Epidermal melanocyte (primary cell): ENCODE data around the gene PHKA1.
"Not testable (repeated sequence)": the region's sequence is repeated elsewhere in the genome, so short reads cannot be mapped to it uniquely, and the experiment has no call there.

Experiments used
- DNase-seq: peaks from one replicate; pipeline ENCODE4 v3.0.0; 2011; ENCODE audit warnings: low spot score; ENCODE audit not compliant: insufficient read length

Gene PHKA1

DNA sequence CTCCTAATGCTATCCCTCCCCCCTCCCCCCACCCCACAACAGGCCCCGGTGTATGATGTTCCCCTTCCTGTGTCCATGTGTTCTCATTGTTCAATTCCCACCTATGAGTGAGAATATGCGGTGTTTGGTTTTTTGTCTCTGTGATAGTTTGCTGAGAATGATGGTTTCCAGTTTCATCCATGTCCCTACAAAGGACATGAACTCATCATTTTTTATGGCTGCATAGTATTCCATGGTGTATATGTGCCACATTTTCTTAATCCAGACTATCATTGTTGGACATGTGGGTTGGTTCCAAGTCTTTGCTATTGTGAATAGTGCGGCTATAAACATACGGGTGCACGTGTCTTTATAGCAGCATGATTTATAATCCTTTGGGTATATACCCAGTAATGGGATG, 44.6 kb downstream of the PHKA1 start:
- DNase-seq: not testable (repeated sequence)

DNA sequence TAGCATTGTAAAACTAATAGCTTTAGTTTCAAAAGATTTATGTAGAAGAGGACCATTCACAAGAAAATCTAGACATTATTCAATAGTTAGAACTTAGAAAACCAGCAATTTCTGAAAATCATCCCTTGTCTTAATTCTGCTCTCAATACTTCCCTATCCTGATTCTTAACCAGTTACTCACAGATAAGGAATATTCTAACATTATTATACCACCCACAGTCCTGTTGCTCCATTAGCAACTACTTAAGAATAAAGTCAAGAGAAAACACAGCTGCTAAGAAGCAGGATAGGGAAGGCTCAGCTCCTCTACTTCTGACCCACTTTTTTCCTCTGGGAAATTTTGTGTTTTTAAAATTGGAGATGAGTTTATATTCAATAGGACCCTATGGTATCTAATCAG, 47.7 kb downstream of the PHKA1 start:
- no peak for DNase-seq

DNA sequence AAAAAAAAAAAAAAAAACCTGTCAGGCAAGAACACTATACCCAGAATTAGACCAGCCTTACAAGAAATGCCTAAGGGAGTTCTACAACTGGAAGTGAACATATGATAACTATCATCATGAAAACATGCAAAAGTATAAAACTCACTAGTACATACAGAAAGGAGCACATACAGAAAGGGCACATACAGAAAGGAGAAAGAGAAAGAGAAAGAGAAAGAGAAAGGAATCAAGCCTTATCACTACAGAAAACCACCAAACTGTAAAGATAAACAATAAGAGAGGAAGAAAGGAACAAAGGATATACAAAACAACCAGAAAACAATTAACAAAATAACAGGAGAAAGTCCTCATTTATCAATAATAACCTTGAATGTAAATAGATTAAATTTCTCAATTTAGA, 50.4 kb downstream of the PHKA1 start:
- DNase-seq: no peak

DNA sequence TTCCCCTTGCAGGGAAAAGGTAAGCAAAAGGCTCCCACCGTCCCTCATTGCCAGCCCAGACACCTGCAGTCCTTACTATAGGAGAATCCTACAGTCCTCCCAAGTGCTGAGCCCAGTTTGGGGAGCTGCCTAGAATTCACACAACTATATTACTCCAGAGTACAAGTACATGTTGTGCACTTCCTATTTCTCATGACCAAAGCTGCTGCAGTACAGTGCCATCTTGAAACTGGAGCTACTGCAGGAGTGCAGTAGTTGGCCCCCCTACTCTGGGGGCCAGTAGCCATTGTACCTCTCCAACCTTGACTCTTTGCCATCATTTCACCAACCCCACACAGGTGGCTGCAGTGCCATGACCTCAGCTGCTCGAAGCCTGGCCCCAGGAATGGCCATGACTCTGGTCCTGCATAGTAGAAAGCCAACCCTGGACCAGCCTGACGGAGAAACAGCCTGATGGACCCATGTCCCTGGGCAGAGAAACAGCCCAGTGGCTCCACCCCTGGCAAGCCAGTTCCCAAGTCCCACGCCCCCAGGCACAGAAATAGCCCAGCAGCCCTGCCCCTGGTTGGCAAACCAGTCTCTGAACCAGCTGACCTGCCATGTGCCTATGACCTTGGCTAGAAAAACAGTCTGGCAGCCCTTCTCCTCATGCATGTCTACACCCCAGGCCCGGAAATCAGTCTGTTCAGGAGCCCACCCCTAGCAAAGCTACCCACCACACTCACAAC, 51.9 kb downstream of the PHKA1 start:
- DNase-seq: no peak

DNA sequence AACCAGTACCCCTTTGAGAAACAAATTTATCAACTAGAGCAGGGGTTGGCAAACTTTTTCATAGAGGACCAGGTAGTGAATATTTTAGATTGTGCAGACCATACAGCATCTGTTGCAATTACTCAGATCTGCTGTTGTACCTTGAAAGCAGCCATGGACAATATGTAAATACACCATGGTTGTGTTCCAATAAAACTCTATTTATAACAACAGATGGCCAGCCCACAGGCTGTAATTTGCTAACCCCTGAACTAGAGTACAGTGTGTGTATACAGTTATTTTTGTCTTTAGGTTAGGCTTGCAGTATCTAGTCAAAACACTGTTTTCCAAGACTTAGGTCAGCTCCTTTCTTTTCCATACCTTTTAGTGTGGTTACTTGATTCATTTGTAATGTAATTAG, 54.4 kb downstream of the PHKA1 start:
- no peak for DNase-seq

DNA sequence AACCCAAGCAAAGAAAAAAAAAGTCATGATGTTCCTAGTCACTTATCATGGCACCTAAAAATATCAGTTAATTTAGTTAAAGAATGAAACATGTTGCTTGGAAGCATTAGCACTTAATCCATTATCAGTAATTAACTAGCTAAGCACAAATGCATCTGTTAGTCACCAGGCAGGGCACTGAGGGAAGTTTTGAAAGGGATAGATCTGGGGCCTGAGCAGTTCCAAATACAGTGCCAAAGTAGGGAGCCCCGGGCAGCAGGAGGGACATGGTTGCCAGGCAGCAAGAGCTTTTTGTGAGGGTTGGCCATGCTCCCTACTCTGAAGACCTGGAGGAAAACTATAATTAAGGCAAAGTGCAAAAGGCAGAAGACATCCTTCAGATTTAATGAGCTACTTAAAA, 62.0 kb downstream of the PHKA1 start:
- no peak for DNase-seq

DNA sequence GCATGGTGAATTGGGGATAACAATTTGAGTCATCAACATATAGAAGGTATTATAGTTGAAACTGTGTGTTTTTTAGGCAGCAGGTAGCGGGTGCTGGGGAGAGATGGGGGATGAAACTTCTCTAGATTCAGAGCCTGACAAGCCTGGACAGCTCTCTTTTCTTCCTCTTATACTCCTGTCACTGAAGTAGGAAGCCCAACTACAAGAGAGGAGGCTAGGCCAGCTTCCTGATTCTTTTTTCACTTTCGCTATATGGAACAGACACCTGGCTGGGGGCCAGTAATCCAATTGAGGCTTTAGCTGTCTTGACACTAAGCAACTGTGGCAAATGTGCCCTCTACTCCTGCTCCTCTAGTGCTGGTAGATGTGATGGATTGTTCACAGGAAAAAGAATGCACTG, 69.2 kb downstream of the PHKA1 start:
- no peak for DNase-seq

DNA sequence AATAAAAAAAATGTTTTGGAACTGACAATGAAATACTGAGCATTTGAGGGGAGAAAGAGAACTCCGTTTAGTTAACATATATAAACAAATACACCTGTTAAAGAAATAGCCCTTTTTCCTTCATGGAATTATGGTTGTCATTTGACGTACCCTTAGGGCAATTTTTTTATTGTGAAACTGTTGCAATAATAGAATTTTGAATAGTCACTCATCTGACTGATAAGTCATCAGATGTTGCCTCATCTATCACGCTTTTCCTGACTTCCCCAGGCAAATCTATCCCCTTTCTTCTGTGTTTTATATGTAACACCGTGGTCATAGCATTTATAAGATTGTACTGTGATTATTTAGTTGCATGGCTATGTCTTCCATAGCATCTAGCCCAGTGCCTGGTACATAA, 72.5 kb downstream of the PHKA1 start:
- no peak for DNase-seq

DNA sequence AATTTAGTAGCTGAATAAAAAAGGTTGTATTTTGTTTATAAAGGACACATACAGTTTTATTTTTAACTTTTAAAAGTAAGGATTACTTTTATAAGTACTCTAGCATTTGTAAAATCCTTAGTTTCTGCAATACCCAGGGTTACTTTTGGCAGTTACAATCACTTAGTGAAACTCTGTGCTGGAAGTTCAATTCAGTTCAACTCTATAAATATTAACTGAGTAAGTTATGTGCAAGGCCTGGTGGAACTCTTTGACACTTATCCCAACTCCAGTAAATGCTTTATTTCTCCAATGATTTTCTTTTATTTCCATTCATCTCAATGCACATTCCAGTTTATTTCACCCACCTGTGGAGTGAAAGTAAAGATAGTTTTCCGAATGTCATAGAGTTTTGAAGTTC, 78.2 kb downstream of the PHKA1 start:
- no peak for DNase-seq

DNA sequence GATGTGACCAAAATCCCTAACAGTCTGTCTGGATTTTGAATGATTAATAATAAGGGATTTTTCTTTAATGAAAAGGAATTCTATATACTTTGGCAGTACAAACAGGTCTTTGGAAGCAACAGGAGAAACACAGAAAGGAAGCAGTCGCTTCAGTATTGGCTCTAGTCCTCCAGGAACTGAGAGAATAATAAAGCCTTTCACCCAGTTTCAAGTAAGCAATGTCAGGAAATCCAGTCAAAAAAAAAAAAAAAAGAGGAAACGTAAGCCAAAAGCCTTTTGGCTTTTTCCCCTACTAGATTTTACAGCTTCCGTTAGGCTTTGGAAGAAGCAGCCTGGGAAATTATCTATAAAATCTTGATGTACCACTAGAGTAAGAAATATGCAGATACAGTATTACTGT, 79.8 kb downstream of the PHKA1 start:
- DNase-seq: no peak

DNA sequence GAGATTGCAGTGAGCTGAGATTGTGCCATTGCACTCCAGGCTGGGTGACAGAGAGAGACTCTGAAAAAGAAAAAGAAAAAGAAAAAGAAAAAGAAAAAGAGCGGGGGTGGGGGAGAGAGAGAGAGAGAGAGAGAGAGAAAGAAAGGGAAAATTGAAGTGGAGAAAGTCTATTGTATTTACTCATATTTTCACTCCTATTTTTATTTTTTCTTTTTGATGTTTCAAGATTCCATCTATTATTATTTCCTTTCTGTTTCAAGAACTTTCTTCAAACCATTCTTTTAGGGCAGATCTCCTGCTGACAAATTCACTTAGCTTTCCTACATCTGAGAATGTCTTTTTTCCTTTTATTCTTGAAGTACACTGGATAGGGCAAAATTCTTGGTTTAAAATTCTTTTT, 83.9 kb downstream of the PHKA1 start:
- no peak for DNase-seq

DNA sequence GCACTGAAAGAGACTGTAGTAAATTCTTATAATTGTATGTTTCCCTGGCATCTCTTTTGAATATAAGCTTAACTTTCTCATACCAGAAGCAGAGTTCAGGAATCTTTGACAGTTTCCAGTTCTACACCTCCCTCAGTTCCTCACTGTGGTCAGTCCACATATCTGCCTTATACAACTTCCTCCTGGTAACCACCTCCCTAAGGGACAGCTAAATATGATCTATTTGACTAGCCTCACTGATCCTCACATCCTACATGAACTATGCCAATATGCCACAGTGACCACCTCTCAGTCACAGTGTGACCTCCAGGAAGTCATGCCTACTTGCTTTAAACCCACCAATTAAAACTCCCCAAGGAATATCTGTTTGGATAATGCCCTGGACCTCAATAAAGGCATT, 89.9 kb downstream of the PHKA1 start:
- DNase-seq: no peak

DNA sequence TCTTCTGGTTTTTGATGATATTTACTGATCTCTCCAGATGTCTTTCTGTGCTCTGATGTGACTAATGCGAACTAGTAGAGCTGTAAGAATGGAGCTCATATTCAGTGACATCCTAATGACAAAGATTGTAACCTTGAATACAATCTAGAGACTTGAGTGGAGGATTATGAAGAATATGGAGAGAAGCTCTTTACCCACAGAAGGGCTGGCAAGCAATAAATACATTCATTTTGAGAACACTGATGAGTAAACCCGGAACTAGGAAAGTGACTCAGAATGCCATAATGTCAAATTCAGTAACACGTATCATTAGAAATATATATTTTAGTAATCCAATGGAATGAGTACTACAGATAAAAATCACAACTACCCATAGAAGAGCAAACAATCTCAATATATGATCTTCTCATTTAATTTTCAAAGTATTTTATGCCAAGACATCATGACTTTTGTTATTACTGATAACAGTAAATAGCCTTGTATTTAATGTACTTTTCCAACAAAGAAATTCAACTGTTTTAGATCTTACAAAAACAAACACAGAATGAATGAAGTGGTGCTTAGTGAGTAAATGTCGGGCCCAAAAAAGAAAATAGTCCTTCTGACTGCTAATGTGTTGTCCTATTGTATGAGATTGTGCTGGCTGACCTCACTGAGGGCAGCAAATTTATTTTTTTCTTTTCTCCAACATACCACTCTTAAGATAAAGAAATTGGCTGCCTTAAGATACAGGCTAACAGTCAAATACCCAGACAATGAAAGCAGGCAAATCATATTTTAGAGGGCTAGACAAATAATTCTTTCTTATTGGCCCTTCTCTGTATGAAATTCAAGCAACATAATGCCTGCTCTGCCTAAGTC, 92.3 kb downstream of the PHKA1 start:
- DNase-seq: no peak

DNA sequence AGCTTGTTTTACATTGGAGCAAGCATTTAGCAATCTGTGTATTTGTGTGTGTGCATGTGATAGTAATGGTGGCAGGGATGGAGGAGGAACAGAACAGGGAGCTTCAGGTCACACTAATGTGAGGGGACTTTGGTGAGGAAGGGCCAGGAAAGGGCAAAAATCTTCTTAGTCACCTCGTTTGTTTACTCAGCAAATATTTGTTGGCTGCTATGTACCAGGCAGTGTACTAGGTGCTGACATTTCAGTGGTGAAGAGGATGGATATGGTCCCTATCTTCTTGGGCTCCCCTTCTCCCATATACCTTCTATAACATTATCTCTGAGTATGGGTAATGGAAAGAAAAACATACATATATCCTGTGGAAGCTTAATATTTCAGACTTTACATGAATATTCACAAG, 92.9 kb downstream of the PHKA1 start:
- no peak for DNase-seq

DNA sequence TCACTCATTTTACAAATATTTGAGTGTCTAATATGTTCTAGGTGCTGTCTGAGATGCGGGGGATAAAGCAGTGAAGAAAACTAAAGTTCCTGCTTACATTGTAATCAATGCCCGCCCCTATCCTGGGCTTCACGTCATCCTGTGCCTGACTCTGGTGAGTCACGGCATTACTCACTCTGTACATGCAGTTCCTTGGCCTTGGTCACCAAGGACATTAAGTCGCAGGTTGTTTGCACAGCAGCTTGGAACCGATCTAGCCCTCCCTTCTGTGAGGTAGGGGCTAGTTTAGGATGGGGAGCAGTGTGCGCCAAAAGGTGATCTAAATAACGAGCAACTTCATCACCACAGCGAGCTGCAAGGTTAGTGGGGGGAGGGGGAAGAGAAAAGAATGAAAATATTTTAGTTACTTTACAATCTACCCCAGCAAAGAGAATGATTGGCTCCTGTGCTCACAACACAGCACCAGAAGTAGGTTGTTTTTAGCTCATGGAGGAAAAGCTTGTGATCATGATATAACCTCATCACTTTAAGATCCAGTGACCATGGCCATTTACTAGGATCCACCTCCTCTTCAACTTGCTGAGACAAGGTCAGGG, 93.5 kb downstream of the PHKA1 start:
- DNase-seq: no peak

DNA sequence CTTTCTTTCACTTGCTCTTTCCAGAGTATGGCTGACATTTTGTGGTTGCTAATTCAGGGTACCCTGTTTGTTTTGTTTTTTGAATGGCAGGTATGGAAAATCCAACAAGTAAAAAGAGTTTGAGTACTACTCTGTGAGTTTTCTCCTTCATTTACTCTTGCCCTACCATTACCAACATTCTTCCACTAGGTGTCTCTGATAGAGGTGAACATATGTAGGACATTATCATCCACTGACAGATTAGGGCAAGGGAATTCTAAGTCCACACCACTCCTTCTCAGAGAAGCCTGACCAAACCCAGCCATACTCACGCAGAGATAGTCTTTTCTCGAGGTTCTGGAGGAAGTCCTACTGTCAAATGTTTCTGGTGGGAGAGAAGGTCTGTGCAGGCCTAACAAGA, 104.8 kb downstream of the PHKA1 start:
- DNase-seq: no peak

DNA sequence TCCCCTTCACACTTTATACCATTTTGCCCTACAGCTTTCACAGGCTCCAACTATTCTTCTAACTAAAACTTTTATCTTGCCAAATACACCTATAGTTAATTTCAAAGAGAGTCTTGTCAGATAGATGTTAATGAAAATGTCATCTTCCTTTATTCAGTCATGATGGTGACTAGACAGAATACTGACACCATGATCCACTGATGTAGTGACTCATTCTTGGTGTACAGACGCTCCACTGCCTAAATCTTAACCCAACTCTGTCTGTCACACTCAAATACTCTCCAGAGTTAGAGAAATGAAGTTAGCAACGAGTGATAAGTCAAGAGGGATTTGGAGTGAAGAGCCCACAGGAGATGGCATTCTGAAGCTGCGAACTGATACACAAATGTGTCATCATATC, 109.4 kb downstream of the PHKA1 start:
- no peak for DNase-seq

DNA sequence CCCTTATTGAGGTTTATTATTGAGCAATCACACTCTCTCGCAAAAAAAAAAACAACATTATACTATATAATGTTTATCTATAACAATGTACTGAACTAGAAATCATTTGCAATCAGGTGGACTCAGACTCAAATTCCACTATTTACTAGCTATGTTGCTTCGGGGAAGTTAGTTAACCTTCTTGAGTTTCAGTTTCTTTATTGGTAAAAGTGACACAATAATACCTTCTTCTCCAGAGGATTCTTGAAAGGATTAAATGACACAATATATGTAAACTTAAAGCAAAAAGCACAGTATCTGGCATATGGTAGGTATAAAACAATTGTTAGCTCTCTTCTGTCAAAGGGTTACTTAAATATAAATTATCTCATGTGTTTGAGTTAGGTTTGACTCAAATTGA, 110.0 kb downstream of the PHKA1 start:
- no peak for DNase-seq

DNA sequence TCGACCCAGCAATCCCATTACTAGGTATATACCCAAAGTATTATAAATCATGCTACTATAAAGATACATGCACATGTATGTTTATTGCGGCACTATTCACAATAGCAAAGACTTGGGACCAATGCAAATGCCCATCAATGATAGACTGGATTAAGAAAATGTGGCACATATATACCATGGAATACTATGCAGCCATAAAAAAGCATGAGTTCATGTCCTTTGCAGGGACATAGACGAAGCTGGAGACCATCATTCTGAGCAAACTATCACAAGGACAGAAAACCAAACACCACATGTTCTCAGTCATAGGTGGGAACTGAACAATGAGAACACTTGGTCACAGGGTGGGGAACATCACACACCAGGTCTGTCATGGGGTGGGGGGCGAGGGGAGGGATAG, 123.1 kb downstream of the PHKA1 start:
- not testable (repeated sequence) for DNase-seq

DNA sequence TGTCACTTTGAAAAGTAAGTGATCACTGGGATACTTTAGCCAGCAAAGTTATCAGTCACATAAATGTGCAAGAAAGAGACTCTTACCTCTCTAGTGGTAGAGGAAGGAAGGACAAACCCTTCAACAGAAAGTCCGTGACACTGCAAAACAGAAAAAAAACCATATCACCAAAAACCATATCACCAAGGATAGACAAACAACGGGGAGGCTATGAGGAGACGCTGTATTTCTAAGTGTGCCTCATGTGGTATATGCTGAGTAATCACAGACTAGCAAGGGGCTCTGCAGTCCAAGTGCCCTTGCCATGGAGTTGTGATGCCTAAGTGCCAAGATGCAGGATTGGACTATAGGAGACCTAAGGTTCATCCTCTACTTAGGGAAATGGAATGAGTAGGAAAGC, 129.9 kb downstream of the PHKA1 start:
- DNase-seq: no peak

DNA sequence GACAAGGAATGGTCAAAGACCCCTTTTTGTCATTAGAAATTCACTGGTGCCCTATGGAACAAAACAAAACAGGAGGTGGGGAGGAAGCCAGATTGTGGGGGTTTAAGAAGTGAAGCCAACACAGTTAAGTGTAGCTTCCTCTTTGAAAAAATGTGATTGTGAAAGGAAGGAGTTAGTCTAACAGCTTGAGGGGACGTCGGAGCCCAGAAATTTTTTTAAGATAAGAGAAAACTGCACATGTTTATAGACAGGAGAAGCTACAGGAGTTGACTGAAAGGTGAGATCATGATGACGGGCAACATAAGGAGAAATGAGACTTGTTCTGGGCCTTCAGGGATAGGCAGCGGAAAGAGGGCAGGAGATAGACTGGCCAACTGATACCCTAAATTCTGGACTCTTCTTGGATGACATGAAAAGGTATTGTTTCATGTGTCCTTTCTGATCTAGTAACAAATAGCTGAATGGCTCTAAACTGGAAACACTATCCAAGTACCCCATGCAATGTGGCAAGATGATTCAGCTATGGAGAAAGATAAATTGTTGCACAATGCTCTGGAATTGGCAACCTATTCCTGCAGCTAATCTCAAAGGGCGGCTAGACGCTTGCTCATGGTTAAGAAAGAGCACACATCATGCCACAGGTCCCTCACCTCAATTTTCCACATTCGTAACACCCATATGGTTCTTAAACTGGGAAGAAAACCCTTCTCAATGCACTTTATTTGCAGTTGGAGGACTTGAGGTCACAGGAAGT, 137.8 kb downstream of the PHKA1 start:
- DNase-seq: no peak

DNA sequence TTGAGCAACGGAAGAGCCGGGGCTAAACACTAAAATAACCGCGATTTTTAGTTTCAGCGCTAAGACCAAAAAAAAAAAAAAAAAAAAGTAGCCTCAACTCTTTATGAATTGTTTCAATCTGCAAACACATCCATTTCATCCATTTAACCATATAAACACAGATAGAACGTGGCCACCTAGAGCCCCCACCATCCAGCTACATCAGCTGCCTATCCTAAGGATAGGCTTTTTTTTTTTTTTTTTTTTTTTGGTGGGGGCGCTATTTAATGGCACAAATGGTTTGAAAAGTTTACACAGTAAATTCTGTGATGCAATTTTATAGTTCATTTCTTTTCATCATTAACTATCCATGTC, 141.0 kb downstream of the PHKA1 start:
- DNase-seq: no peak
